Left cardiac atrium (tissue), 4 donors: ENCODE measurements around the gene TAF12. TPM values are rescaled to one million over a fixed set of nuclear protein-coding genes. Genes with fewer than 3 reads are reported as not detected.
"Not testable (repeated sequence)": the region's sequence is repeated elsewhere in the genome, so short reads cannot be mapped to it uniquely, and the experiment has no call there.

Experiments used
- ATAC-seq, 2 donors: fragments of 200-7000 bp; cut with Tn5 transposase; one replicate each; pipeline ENCODE4 v1.9.1; 2020; ENCODE audit warnings: mild to moderate bottlenecking in 2 of 2, moderate library complexity in 2 of 2
- DNase-seq: peaks from one replicate; pipeline ENCODE4 v3.0.0-alpha.2; 2020
- intact Hi-C, 2 donors: fragments of 100-400 bp; cut with DNase I; formaldehyde crosslinking; loops; one replicate each; pipeline versions ENCODE4 v1.14.1 to v1.15.1; 2022 to 2023
- total RNA-seq, 2 donors: library from RNA; stranded (reverse); fragmentation: NEBNext Ultra II Directional; extraction: Animal tissue kit (Norgen Biotek cat#: 25700); gene quantifications; one replicate each; pipeline ENCODE4 v1.2.1, GENCODE V29; 2021
- donor health status: DM: no; HTN: yes; CAD: no.
- donor health status: DM: no; HTN: yes; CAD: no; lungs with severe emphysema.
- donor health status: DM: yes; HTN: yes; CAD: no.
- donor health status: Dilated cardiomyopathy.

TAF12 gene
- total RNA-seq, 2 donors from 2014 or later, result 15.6 to 19.1 TPM

GRCh38 chr1:28648474-28649198 lies 5.8 kb upstream of the TAF12 start, which contains the start of gene RNU11:
Gene RNU11 (plus strand): TSS chr1:28648600.
- ATAC-seq, result peak; percentile 86 to 91
- DNase-seq, result peak; percentile 85
- intact Hi-C loops, result loop anchor here in 1 of 2 donors (2.0 kb wide), 1 partner anchor 20 kb away; the partner anchor contains the start of gene GMEB1

DNA sequence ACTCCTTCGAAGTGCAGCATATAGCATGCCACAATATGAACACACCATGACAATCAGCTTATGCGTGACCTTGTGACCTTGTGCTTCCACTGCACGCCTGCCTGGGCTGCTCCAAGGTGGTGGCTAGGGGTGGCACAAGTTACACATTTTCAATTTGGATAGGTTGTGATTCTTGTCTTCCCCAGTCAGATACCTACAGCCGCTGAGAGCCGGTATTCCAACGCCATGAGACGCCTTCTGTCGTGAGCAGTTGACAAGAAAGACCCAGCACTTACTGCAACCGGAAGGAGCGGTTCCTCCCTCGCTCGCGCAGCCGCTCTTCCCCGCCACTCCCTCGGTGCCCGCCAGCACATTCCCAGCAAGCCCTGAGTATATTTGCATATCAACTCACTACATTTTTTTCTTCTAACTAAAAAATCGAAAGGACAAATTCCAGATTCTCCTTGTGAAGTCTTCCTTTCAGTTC lies 5.2 kb upstream of the TAF12 start:
- intact Hi-C loops, result loop anchor here in 1 of 2 donors (2.0 kb wide), 1 partner anchor 21 kb away; the partner anchor contains the start of gene GMEB1
- DNase-seq (peak; percentile 93), ATAC-seq (peak; percentile 95 to 96)

DNA sequence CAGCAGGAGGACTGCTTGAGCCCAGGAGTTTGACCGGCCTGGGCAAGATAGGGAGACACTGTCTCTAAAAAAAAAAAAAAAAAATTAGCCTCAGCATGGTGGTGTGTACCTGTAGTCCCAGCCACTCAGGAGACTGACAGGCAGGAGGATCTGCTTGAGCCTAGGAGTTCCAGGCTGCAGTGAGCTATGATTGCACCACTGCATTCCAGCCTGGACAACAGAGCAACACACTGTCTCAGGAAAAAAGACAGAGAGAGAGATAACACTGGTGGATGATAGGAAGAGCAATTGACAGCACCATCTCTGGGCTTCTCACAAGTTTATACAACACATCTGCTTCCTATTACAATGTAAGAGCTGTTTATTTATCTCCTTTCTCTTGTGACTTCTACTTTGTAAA lies 3.2 kb upstream of the TAF12 start:
- ATAC-seq, result no peak
- intact Hi-C loops, result no loop called here
- no peak for DNase-seq

DNA sequence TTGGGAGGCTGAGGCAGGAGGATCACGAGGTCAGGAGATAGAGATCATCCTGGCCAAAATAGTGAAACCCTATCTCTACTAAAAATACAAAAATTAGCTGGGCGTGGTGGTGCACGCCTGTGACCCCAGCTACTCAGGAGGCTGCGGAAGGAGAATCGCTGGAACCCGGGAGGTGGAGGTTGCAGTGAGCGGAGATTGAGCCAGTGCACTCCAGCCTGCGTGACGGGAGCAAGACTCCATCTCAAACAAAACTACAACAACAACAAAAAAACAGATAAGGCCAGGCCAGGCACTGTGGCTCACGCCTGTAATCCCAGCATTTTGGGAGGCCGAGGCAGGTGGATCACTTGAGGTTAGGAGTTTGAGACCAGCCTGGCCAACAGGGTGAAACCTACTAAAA lies 2.5 kb upstream of the TAF12 start:
- ATAC-seq, intact Hi-C loops, DNase-seq: not testable (repeated sequence)

DNA sequence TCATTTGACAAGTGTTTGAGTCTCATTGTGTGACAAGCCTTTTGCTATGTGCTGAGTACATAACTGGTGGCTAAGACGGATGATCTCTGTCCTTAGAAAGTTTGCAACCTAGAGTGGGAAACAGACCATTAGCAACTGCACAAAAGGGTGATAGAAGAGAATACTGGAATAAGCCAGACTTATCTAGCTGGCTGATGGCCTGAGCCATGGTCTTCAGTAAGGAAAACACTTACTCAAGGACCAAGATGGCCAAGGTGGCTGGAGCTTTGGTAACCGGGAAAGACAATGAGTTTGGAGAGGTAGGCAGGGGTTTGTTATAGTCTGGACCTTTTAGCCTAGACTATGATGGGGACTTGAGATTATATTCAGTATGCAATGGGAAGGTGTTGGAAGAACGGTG lies 1.6 kb upstream of the TAF12 start:
- DNase-seq, result no peak
- intact Hi-C loops, result no loop called here
- ATAC-seq, result no peak

GRCh38 chr1:28642056-28642846 lies 616 bp downstream of the TAF12 start:
- intact Hi-C loops, result loop anchor here in 1 of 2 donors (2.0 kb wide), 1 partner anchor 95 kb away; the partner anchor contains the start of gene YTHDF2
- peak; percentile 19 to 33 for ATAC-seq
- no peak for DNase-seq

DNA sequence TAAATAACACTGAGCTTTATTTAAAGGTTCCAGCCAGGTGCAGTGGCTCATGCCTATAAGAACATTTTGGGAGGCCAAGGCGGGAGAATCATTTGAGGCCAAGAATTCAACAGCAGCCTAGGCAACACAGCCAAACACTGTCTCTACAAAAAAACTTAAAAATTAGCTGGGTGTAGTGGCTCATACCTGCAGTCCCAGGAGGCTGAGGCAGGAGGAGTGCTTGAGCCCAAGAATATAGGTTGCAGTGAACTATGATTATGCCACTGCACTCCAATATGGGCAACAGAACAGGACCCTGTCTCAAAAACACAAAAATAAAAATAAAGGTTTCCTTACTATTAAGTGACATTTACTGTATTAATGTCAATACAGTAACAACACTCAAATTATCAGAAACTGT lies 2.1 kb downstream of the TAF12 start:
- no peak for ATAC-seq
- no peak for DNase-seq
- intact Hi-C loops, result no loop called here

GRCh38 chr1:28632560-28632959 lies 10.3 kb downstream of the TAF12 start:
- DNase-seq (no peak), ATAC-seq (no peak)
- intact Hi-C loops, result no loop called here

DNA sequence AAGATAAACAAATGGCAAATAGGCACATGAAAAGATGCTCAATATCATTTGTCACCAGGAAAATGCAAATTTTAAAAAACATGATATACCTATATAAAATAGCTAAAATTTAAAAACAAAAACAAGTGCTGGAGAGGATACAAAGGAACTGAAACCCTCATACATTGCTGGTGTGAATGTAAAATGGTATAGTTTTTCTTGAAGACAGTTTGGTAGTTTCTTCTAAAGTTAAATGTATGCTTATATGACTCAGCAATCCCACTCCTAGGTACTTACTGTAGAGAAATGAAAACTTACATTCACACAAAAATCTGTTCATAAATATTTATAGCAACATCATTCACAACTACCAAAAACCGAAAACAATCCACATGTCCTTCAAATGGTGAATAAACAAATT lies 11.2 kb downstream of the TAF12 start:
- intact Hi-C loops, result no loop called here
- DNase-seq (no peak), ATAC-seq (no peak)

GRCh38 chr1:28613175-28613574 lies 29.7 kb downstream of the TAF12 start:
- ATAC-seq (no peak), DNase-seq (no peak)
- intact Hi-C loops, result no loop called here

- intact Hi-C loops, result loop anchor here in 1 of 2 donors (10.0 kb wide), 1 partner anchor 252 kb away; no protein-coding TSS in a partner anchor
- no peak for ATAC-seq
- DNase-seq, result no peak
Measured at GRCh38 chr1:28606771-28607170, 36.1 kb downstream of the TAF12 start.

DNA sequence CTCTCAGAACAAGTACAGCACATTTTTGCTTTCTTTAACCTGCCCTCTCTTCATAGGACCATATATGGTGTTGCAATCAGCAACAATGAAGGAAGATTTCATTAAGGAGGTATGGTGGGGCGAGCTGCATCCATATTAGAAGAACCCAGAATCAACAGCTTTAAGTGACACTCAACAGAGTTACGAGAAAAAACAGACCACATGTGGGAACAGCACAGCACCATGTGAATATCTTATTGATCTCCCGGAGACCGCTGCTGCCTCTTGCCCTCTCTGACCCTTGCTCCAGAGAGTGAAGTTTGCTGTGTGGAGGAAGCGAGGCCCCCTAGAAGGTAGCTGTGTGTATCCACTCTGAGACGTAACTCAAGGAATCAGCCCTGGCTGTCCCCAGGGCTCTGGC lies 37.9 kb downstream of the TAF12 start:
- no peak for ATAC-seq
- no peak for DNase-seq
- intact Hi-C loops, result loop anchor here (5.0 to 10.0 kb wide), 2 partner anchors 88 to 250 kb away; no protein-coding TSS in a partner anchor

DNA sequence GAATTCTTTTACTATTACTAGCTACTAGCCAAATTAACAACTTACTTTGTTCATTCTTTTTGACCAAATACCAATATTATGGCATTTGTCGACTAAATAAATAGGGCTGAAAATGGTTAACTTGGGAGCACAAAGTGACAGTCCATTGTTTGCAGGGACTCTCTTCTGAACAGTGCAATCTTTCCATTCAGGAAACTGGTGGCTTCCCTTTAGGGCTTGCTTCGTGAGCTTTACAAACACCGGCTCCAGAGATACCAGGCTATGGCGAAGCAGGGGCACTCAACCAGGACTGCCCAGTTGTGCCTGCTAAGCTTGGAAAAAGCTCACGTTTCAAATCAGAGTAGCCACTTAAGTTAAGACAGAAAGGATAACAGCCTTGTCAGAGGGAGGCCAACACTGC lies 38.5 kb downstream of the TAF12 start:
- intact Hi-C loops, result loop anchor here (5.0 to 10.0 kb wide), 2 partner anchors 87 to 250 kb away; no protein-coding TSS in a partner anchor
- no peak for DNase-seq
- no peak for ATAC-seq

- peak; percentile 57 to 75 for ATAC-seq
- intact Hi-C loops, result loop anchor here (2.0 to 10.0 kb wide), 3 partner anchors 84 to 248 kb away; no protein-coding TSS in a partner anchor
- DNase-seq, result peak; percentile 58
Measured at GRCh38 chr1:28602536-28603439, 40.1 kb downstream of the TAF12 start.

- intact Hi-C loops, result loop anchor here (2.0 to 10.0 kb wide), 3 partner anchors 83 to 247 kb away; no protein-coding TSS in a partner anchor
- DNase-seq (no peak), ATAC-seq (peak in 1 of 2 donors; percentile 66)
Measured at GRCh38 chr1:28601696-28602095, 41.2 kb downstream of the TAF12 start.

- ATAC-seq, intact Hi-C loops: not testable (repeated sequence)
Measured at GRCh38 chr1:28596276-28596675, 46.6 kb downstream of the TAF12 start.

GRCh38 chr1:28595412-28596191 lies 47.3 kb downstream of the TAF12 start:
- intact Hi-C loops, result no loop called here
- DNase-seq, result no peak
- ATAC-seq, result no peak

More at GRCh38 chr1:28596276-28596675, 46.6 kb downstream of the TAF12 start:
- not testable (repeated sequence) for DNase-seq
